GM18861 (cell line): Measurements from ENCODE around the gene LYRM1.
"Not testable (repeated sequence)": the region's sequence is repeated elsewhere in the genome, so short reads cannot be mapped to it uniquely, and the experiment has no call there.

ENCODE experiments used
- ATAC-seq: cut with Tn5 transposase; IDR thresholded peaks from one replicate; pipeline ENCODE4 v1.9.1; 2021; ENCODE audit not compliant: unreplicated experiment

The LYRM1 gene

GRCh38 chr16:20931066-20931600 lies 30.6 kb downstream of the LYRM1 start:
- no peak for ATAC-seq

- no peak for ATAC-seq
Measured at GRCh38 chr16:20933589-20933988, 33.0 kb downstream of the LYRM1 start.

GRCh38 chr16:20937736-20938135 lies 37.2 kb downstream of the LYRM1 start:
- ATAC-seq = no peak

GRCh38 chr16:20938426-20938825 lies 37.9 kb downstream of the LYRM1 start:
- ATAC-seq = no peak

GRCh38 chr16:20939611-20940010 lies 39.0 kb downstream of the LYRM1 start:
- ATAC-seq = no peak

GRCh38 chr16:20940871-20941635 lies 40.5 kb downstream of the LYRM1 start:
- no peak for ATAC-seq

- no peak for ATAC-seq
Measured at GRCh38 chr16:20941636-20941926, 41.0 kb downstream of the LYRM1 start.

- ATAC-seq = no peak
Measured at GRCh38 chr16:20942256-20942655, 41.7 kb downstream of the LYRM1 start.

- no peak for ATAC-seq
Measured at GRCh38 chr16:20944861-20945574, 44.4 kb downstream of the LYRM1 start.

- ATAC-seq = not testable (repeated sequence)
Measured at GRCh38 chr16:20945575-20945875, 45.0 kb downstream of the LYRM1 start.

- ATAC-seq = no peak
Measured at GRCh38 chr16:20946015-20946629, 45.6 kb downstream of the LYRM1 start.

GRCh38 chr16:20948444-20948843 lies 47.9 kb downstream of the LYRM1 start:
- no peak for ATAC-seq

- no peak for ATAC-seq
Measured at GRCh38 chr16:20949660-20950059, 49.1 kb downstream of the LYRM1 start.

- no peak for ATAC-seq
Measured at GRCh38 chr16:20950294-20950693, 49.7 kb downstream of the LYRM1 start.

- ATAC-seq = no peak
Measured at GRCh38 chr16:20952139-20952920, 51.8 kb downstream of the LYRM1 start.

- ATAC-seq = no peak
Measured at GRCh38 chr16:20954574-20954973, 54.0 kb downstream of the LYRM1 start.

GRCh38 chr16:20956319-20956718 lies 55.7 kb downstream of the LYRM1 start:
- ATAC-seq = no peak

GRCh38 chr16:20957153-20957552 lies 56.6 kb downstream of the LYRM1 start:
- ATAC-seq = no peak

GRCh38 chr16:20960899-20961298 lies 60.3 kb downstream of the LYRM1 start:
- ATAC-seq = no peak

- ATAC-seq = no peak
Measured at GRCh38 chr16:20968765-20969164, 68.2 kb downstream of the LYRM1 start.

- no peak for ATAC-seq
Measured at GRCh38 chr16:20969386-20969785, 68.8 kb downstream of the LYRM1 start.
